ENCODE measurements around the gene MTREX. TPM values are rescaled to one million over a fixed set of nuclear protein-coding genes. Genes with fewer than 3 reads are reported as not detected.

MTREX gene
- total RNA-seq, 1 experiment from 2014 or later: 123 TPM

- no peak for TF ChIP-seq CTCF (conservative IDR thresholded peaks at IDR 0.05)
- no peak overlapping the region for H2BK20ac ChIP-seq (ENCODE audit: low read depth, low read length, poor library complexity, severe bottlenecking)
- no peaks in the 10 kb centered on the region for H3K23me2 ChIP-seq (ENCODE audit: insufficient read length, low read depth, low read length, poor library complexity, severe bottlenecking)
- H4K8ac ChIP-seq (replicated peaks; ENCODE audit: insufficient read length, low read depth, low read length): no peak overlapping the region
- H2BK15ac ChIP-seq (ENCODE audit: low read depth, low read length): no peak overlapping the region
- no peaks in the 10 kb centered on the region for H3K4me1 ChIP-seq (ENCODE audit: insufficient read depth, low read length)
- WGBS (ENCODE audit: extremely low coverage, insufficient read length, low lambda C conversion rate): no CpG with 5 or more reads among the region's 1 CpG
- no peak overlapping the region for H2BK12ac ChIP-seq (ENCODE audit: insufficient read length, low read depth, low read length)
- no peak overlapping the region for H3K4me3 Mint-ChIP-seq
- H3K56ac ChIP-seq (ENCODE audit: insufficient read length, low read depth, low read length): no peak overlapping the region
- H3K36me3 Mint-ChIP-seq (ENCODE audit: insufficient read depth in 1 of 3, low read depth in 3 of 3): peaks cover 14 to 66% (median 53%) of the 10 kb centered on the region in 3 experiments; a peak in 6 of 7 replicates
- H4K91ac ChIP-seq (ENCODE audit: insufficient read length, low read depth, low read length): no peak overlapping the region
- no peak overlapping the region for H3K27ac ChIP-seq (ENCODE audit: insufficient read length, low read depth, low read length)
- no peak overlapping the region for H2AK5ac ChIP-seq (ENCODE audit: insufficient read length, low read length)
- no peaks in the 10 kb centered on the region for H3K9me3 ChIP-seq (ENCODE audit: control insufficient read depth, low read depth, low read length)
- H3T11ph ChIP-seq (ENCODE audit: low read length): no peak overlapping the region
- H3K27ac Mint-ChIP-seq: no peak overlapping the region
- H4K5ac ChIP-seq (ENCODE audit: insufficient read length, low read depth, low read length): no peak overlapping the region
- no peaks in the 10 kb centered on the region for H3K4me1 Mint-ChIP-seq
- H3K4me2 ChIP-seq (ENCODE audit: insufficient read depth, insufficient read length, low read length): no peak overlapping the region
- no peak overlapping the region for H3K14ac ChIP-seq (ENCODE audit: insufficient read depth, low read length)
- no peaks in the 10 kb centered on the region for H3K27me3 ChIP-seq (ENCODE audit: insufficient read depth, low read length)
- H3K79me1 ChIP-seq (ENCODE audit: insufficient read depth, low read depth, low read length, poor library complexity, severe bottlenecking): no peaks in the 10 kb centered on the region
- no peak overlapping the region for H3K9ac ChIP-seq (ENCODE audit: extremely low read depth, insufficient read length, low read length)
- no peak overlapping the region for H3K18ac ChIP-seq (ENCODE audit: insufficient read length, low read depth, low read length)
- no peak overlapping the region for H2BK5ac ChIP-seq (ENCODE audit: insufficient read length, low read length)
- H2BK120ac ChIP-seq (ENCODE audit: low read depth, low read length, poor library complexity, severe bottlenecking): no peak overlapping the region
- H2AFZ ChIP-seq (ENCODE audit: low read length): no peak overlapping the region
- no peak overlapping the region for H3K4ac ChIP-seq (ENCODE audit: low read depth, low read length)
- H3K23ac ChIP-seq (ENCODE audit: insufficient read length, low read depth, low read length): no peak overlapping the region
- H3K9me3 Mint-ChIP-seq: no peaks in the 10 kb centered on the region
- H4K20me1 ChIP-seq (ENCODE audit: control insufficient read depth, insufficient read depth, insufficient read length): no peaks in the 10 kb centered on the region
- H3K27me3 Mint-ChIP-seq (ENCODE audit: low read depth): no peaks in the 10 kb centered on the region
- no peaks in the 10 kb centered on the region for H3K79me2 ChIP-seq (ENCODE audit: insufficient read depth, low read length)
- DNase-seq: no peak
These were observed 31.0 kb upstream of the MTREX start for GRCh38 chr5:55276771-55277170.
